Liver (tissue), 3 donors: ENCODE results near the gene OCSTAMP.

Experiments used
- CTCF ChIP-seq: fragments of 150-350 bp; IDR thresholded peaks from 2 replicates; pipeline ENCODE4 v1.5.1; 2017; ENCODE audit warnings: improper control_type of control experiment, low read depth, low read length; ENCODE audit not compliant: missing input control
- JUND ChIP-seq, 2 donors: IDR thresholded peaks; 2 replicates each; pipeline ENCODE4 v1.6.1; 2016; ENCODE audit warnings: antibody characterized with exemption in 2 of 2
- donor health status: healthy.
- donor health status: healthy.

- no peak for TF ChIP-seq CTCF
- TF ChIP-seq JUND (IDR thresholded peaks at IDR 0.05): no peak
Observed at GRCh38 chr20:46547995-46548394, 2.5 kb downstream of the OCSTAMP start.
